SK-N-SH (cell line): ENCODE results near the gene HRH1.

Experiments
- CTCF ChIP-seq: fragments of 200-600 bp; sonication (generic); IDR thresholded peaks from 2 replicates; pipeline ENCODE4 v1.6.1; 2017; ENCODE audit warnings: antibody characterized with exemption, mild to moderate bottlenecking, moderate library complexity
- FOSL2 ChIP-seq: IDR thresholded peaks from 2 replicates; pipeline ENCODE4 v1.4.0; 2012; ENCODE audit warnings: low read depth, mild to moderate bottlenecking, moderate library complexity, borderline replicate concordance
- FOXM1 ChIP-seq: IDR thresholded peaks from 2 replicates; pipeline ENCODE4 v1.4.0; 2012; ENCODE audit warnings: low read depth, mild to moderate bottlenecking
- GABPA ChIP-seq: IDR thresholded peaks from 2 replicates; pipeline ENCODE4 v1.4.0; 2012; ENCODE audit warnings: low read depth, mild to moderate bottlenecking
- GATA2 ChIP-seq: sonication (generic); formaldehyde crosslinking; IDR thresholded peaks from 2 replicates; pipeline ENCODE4 v1.5.0; 2020; ENCODE audit warnings: mild to moderate bottlenecking, missing genetic modification reagents
- NRF1 ChIP-seq: IDR thresholded peaks from 2 replicates; pipeline ENCODE4 v1.6.1; 2012; ENCODE audit warnings: low read depth, mild to moderate bottlenecking, low read length
- RCOR1 ChIP-seq: fragments of 150-350 bp; IDR thresholded peaks from 2 replicates; pipeline ENCODE4 v1.6.1; 2017; ENCODE audit warnings: antibody characterized with exemption, low read length
- RXRA ChIP-seq: IDR thresholded peaks from 2 replicates; pipeline ENCODE4 v1.4.0; 2012; ENCODE audit warnings: low read depth, mild to moderate bottlenecking, borderline replicate concordance
- TCF12 ChIP-seq: IDR thresholded peaks from 2 replicates; pipeline ENCODE4 v1.4.0; 2012
- TEAD4 ChIP-seq: IDR thresholded peaks from 2 replicates; pipeline ENCODE4 v1.4.0; 2012; ENCODE audit warnings: mild to moderate bottlenecking, borderline replicate concordance; ENCODE audit not compliant: insufficient read depth
- YY1 ChIP-seq: IDR thresholded peaks from 2 replicates; pipeline ENCODE4 v1.4.0; 2012; ENCODE audit warnings: low read depth, mild to moderate bottlenecking

GRCh38 chr3:11206953-11207352, 52.7 kb downstream of the HRH1 start:
- TF ChIP-seq GATA2 (CRISPR knock-in tag) (no peak), CTCF (no peak), FOXM1 (no peak), RCOR1 (no peak), NRF1 (no peak), RXRA (no peak), TCF12 (no peak), YY1 (no peak), FOSL2 (no peak), GABPA (no peak), TEAD4 (no peak)
